ENCODE data around the gene C1orf21. TPM values are rescaled to one million over a fixed set of nuclear protein-coding genes. Genes with fewer than 3 reads are reported as not detected.

C1orf21 gene
- total and polyA plus RNA-seq, 2 donors (not counting 1 experiment from before 2014, with no cell fraction given) = under 0.01 to 0.32 TPM

DNA sequence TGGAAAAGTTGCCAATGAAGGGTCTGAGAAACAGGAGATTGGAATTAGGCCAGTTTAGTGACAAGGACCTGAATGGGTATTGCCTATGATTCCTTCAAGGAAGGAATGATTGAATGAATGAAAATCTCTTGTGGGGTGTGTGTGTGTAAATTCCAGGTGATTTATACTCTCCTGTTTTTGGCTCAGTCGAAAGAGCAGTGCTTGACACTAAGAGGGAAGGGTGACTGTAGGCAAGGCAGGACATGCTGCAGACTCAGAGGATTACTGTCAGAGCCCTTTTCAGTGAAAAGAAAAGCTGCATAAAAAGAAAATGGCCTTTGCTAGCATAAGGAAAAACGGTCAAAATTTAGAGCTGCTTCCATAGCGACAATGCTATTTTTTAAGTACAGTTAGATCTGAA is 30.1 kb downstream of the C1orf21 start:
- no peaks in the 10 kb centered on the region for H3K9me3 Mint-ChIP-seq (ENCODE audit: insufficient read depth)
- TF ChIP-seq, protein P1, sequence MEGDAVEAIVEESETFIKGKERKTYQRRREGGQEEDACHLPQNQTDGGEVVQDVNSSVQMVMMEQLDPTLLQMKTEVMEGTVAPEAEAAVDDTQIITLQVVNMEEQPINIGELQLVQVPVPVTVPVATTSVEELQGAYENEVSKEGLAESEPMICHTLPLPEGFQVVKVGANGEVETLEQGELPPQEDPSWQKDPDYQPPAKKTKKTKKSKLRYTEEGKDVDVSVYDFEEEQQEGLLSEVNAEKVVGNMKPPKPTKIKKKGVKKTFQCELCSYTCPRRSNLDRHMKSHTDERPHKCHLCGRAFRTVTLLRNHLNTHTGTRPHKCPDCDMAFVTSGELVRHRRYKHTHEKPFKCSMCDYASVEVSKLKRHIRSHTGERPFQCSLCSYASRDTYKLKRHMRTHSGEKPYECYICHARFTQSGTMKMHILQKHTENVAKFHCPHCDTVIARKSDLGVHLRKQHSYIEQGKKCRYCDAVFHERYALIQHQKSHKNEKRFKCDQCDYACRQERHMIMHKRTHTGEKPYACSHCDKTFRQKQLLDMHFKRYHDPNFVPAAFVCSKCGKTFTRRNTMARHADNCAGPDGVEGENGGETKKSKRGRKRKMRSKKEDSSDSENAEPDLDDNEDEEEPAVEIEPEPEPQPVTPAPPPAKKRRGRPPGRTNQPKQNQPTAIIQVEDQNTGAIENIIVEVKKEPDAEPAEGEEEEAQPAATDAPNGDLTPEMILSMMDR (IDR thresholded peaks at IDR 0.05) = no peak
- no peak for TF ChIP-seq EZH2 (IDR thresholded peaks at IDR 0.05; ENCODE audit: borderline replicate concordance, insufficient read depth, low read depth, low read length, poor library complexity, severe bottlenecking)
- peaks cover 4% of the 10 kb centered on the region for H3K27me3 Mint-ChIP-seq
- Histone ChIP-seq H3K9ac (ENCODE audit: low read length) (no peak overlapping the region), H3K4me1 (ENCODE audit: control insufficient read depth in 2 of 2, insufficient read depth in 2 of 2, low read length in 2 of 2) (no peaks in the 10 kb centered on the region), H3K36me3 (replicated peaks in 1 of 2; ENCODE audit: control extremely low read depth in 1 of 2, control insufficient read depth in 1 of 2, extremely low read depth in 1 of 2, insufficient read depth in 2 of 2, low read length in 1 of 2) (no peaks in the 10 kb centered on the region), H3K4me3 (ENCODE audit: control extremely low read depth in 1 of 5, extremely low read depth in 1 of 5, insufficient read depth in 1 of 5, low read depth in 2 of 5, low read length in 4 of 5) (no peak overlapping the region), H3K9me3 (ENCODE audit: control extremely low read depth in 1 of 3, control insufficient read depth in 2 of 3, insufficient read depth in 1 of 3, low read length in 2 of 3) (no peaks in the 10 kb centered on the region), H3K27ac (ENCODE audit: low read length in 2 of 2) (no peak overlapping the region), H3K4me2 (replicated peaks; ENCODE audit: low read depth, low read length, poor library complexity, severe bottlenecking) (no peak overlapping the region), H3K27me3 (replicated peaks in 1 of 4; ENCODE audit: control extremely low read depth in 1 of 4, control insufficient read depth in 3 of 4, insufficient read depth in 4 of 4, low read length in 3 of 4) (no peaks in the 10 kb centered on the region), H4K20me1 (ENCODE audit: control insufficient read depth, insufficient read depth, low read length, poor library complexity, severe bottlenecking) (no peaks in the 10 kb centered on the region), H3K79me2 (ENCODE audit: control insufficient read depth, insufficient read depth, low read length) (no peaks in the 10 kb centered on the region), H2AFZ (ENCODE audit: insufficient read depth, low read depth, low read length, poor library complexity, severe bottlenecking) (no peak overlapping the region)
- intact Hi-C loops (cut with micrococcal nuclease) = no loop called here
- H3K4me1 Mint-ChIP-seq = peaks cover 5% of the 10 kb centered on the region
- DNase-seq (no peak), ATAC-seq (ENCODE audit: low read depth) (no peak)
- WGBS (ENCODE audit: insufficient coverage) = 100% methylated on average over 1 of the region's 3 CpGs
- H3K4me3 Mint-ChIP-seq = no peak overlapping the region
- CTCF ChIA-PET = no interaction called here
- H3K27ac Mint-ChIP-seq = no peak overlapping the region
- POLR2A ChIA-PET = no interaction called here

DNA sequence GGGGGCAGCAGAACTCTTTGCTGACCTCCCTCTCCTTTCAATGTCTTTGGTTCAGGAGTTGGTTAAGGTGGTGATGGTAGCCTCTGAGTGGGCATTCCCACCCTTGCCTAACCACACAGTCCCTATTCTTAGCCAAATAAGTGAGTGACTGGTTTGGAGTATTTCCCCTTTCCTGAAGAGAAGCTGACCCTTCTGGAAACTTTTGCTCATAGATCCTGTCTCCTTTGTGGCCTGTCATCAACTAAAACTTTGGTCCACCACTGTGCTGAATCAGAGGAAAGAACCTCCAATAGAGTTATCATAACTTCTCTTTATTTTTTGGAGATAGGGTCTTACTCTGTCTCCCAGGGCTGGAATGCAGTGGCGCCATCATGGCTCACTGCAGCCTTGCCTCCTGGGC is 31.1 kb downstream of the C1orf21 start:
- Mint-ChIP-seq H3K27me3 (peaks cover 4% of the 10 kb centered on the region), H3K4me1 (peaks cover 5% of the 10 kb centered on the region), H3K27ac (no peak overlapping the region), H3K9me3 (ENCODE audit: insufficient read depth) (no peaks in the 10 kb centered on the region), H3K4me3 (no peak overlapping the region)
- Histone ChIP-seq H4K20me1 (ENCODE audit: control insufficient read depth, insufficient read depth, low read length, poor library complexity, severe bottlenecking) (no peaks in the 10 kb centered on the region), H2AFZ (ENCODE audit: insufficient read depth, low read depth, low read length, poor library complexity, severe bottlenecking) (no peak overlapping the region), H3K4me3 (ENCODE audit: control extremely low read depth in 1 of 5, extremely low read depth in 1 of 5, insufficient read depth in 1 of 5, low read depth in 2 of 5, low read length in 4 of 5) (no peak overlapping the region), H3K79me2 (ENCODE audit: control insufficient read depth, insufficient read depth, low read length) (no peaks in the 10 kb centered on the region), H3K4me1 (ENCODE audit: control insufficient read depth in 2 of 2, insufficient read depth in 2 of 2, low read length in 2 of 2) (no peaks in the 10 kb centered on the region), H3K36me3 (replicated peaks in 1 of 2; ENCODE audit: control extremely low read depth in 1 of 2, control insufficient read depth in 1 of 2, extremely low read depth in 1 of 2, insufficient read depth in 2 of 2, low read length in 1 of 2) (no peaks in the 10 kb centered on the region), H3K9ac (ENCODE audit: low read length) (no peak overlapping the region), H3K4me2 (replicated peaks; ENCODE audit: low read depth, low read length, poor library complexity, severe bottlenecking) (no peak overlapping the region), H3K27ac (ENCODE audit: low read length in 2 of 2) (no peak overlapping the region), H3K9me3 (ENCODE audit: control extremely low read depth in 1 of 3, control insufficient read depth in 2 of 3, insufficient read depth in 1 of 3, low read length in 2 of 3) (no peaks in the 10 kb centered on the region), H3K27me3 (replicated peaks in 1 of 4; ENCODE audit: control extremely low read depth in 1 of 4, control insufficient read depth in 3 of 4, insufficient read depth in 4 of 4, low read length in 3 of 4) (no peaks in the 10 kb centered on the region)
- ChIA-PET CTCF (no interaction called here), POLR2A (no interaction called here)
- intact Hi-C loops (cut with micrococcal nuclease) = no loop called here
- WGBS (ENCODE audit: insufficient coverage) = no CpG with 5 or more reads among the region's 1 CpG
- DNase-seq (no peak), ATAC-seq (ENCODE audit: low read depth) (no peak)
- TF ChIP-seq, protein P1 (IDR thresholded peaks at IDR 0.05) = no peak
- no peak for TF ChIP-seq EZH2 (IDR thresholded peaks at IDR 0.05; ENCODE audit: borderline replicate concordance, insufficient read depth, low read depth, low read length, poor library complexity, severe bottlenecking)
